K562 (cell line): Measurements from ENCODE around the gene STON1.

Source experiments
- HIVEP1 ChIP-seq: fragments of 250-450 bp; sonication (Bioruptor Pico); IDR thresholded peaks from 2 replicates; pipeline ENCODE4 v1.4.0; 2020; ENCODE audit warnings: mild to moderate bottlenecking
- MTF1 ChIP-seq: fragments of 250-450 bp; sonication (Bioruptor Pico); IDR thresholded peaks from 2 replicates; pipeline ENCODE4 v1.9.0; 2021; ENCODE audit warnings: moderate library complexity, mild to moderate bottlenecking, inconsistent platforms, borderline replicate concordance
- MXI1 ChIP-seq: IDR thresholded peaks from 2 replicates; pipeline ENCODE4 v1.6.1; 2011; ENCODE audit warnings: low read depth, mild to moderate bottlenecking, improper control_type of control experiment, low read length
- PRMT5 ChIP-seq: sonication (generic); formaldehyde crosslinking; IDR thresholded peaks from 2 replicates; pipeline ENCODE4 v1.5.0; 2020; ENCODE audit warnings: missing genetic modification reagents
- PRPF4 ChIP-seq: fragments of 200-400 bp; formaldehyde crosslinking; IDR thresholded peaks from one replicate; pipeline ENCODE4 v1.6.1; 2017; ENCODE audit warnings: low read length, low read depth, mild to moderate bottlenecking; ENCODE audit not compliant: insufficient read depth, poor library complexity, severe bottlenecking
- RFX1 ChIP-seq: fragments of 450-650 bp; IDR thresholded peaks from 2 replicates; pipeline ENCODE4 v1.6.1; 2016; ENCODE audit warnings: mild to moderate bottlenecking, moderate library complexity
- ZNF263 ChIP-seq: sonication (generic); formaldehyde crosslinking; IDR thresholded peaks from 2 replicates; pipeline ENCODE4 v1.8.0; 2022; ENCODE audit warnings: mild to moderate bottlenecking, missing genetic modification reagents, borderline replicate concordance
- TF ChIP-seq, protein P1 (sequence below), 2 experiments: fragments of 450-650 bp in 1 of 2; sonication (generic) in 1 of 2; formaldehyde crosslinking; conservative IDR thresholded peaks; 2 replicates each; pipeline versions ENCODE4 v1.4.0 to v1.8.1; 2020 to 2022; ENCODE audit warnings: mild to moderate bottlenecking in 1 of 2, missing genetic modification reagents in 1 of 2
- TF ChIP-seq, protein P2 (sequence below): sonication (generic); formaldehyde crosslinking; IDR thresholded peaks from 2 replicates; pipeline ENCODE4 v1.8.0; 2022; ENCODE audit warnings: missing genetic modification reagents, mild to moderate bottlenecking, borderline replicate concordance

DNA sequence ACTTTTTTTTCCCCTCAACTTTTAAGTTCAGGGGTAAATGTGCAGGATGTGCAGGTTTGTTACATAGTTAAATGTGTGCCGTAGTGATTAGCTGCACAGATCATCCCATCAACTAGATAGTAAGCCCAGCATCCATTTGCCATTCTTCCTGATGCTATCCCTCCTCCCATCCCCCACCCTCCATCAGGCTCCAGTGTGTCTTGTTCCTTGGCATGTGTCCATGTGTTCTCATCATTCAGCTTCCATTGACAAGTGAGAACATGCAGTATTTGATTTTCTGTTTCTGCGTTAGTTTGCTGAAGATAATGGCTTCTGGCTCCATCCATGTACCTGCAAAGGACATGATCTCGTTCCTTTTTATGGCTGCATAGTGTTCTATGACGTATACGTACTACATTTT is 47.2 kb upstream of the STON1 start:
- no peak for TF ChIP-seq MTF1
- TF ChIP-seq, protein P1, sequence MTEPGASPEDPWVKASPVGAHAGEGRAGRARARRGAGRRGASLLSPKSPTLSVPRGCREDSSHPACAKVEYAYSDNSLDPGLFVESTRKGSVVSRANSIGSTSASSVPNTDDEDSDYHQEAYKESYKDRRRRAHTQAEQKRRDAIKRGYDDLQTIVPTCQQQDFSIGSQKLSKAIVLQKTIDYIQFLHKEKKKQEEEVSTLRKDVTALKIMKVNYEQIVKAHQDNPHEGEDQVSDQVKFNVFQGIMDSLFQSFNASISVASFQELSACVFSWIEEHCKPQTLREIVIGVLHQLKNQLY (CRISPR knock-in tag; conservative IDR thresholded peaks at IDR 0.05): no peak
- TF ChIP-seq, protein P2, sequence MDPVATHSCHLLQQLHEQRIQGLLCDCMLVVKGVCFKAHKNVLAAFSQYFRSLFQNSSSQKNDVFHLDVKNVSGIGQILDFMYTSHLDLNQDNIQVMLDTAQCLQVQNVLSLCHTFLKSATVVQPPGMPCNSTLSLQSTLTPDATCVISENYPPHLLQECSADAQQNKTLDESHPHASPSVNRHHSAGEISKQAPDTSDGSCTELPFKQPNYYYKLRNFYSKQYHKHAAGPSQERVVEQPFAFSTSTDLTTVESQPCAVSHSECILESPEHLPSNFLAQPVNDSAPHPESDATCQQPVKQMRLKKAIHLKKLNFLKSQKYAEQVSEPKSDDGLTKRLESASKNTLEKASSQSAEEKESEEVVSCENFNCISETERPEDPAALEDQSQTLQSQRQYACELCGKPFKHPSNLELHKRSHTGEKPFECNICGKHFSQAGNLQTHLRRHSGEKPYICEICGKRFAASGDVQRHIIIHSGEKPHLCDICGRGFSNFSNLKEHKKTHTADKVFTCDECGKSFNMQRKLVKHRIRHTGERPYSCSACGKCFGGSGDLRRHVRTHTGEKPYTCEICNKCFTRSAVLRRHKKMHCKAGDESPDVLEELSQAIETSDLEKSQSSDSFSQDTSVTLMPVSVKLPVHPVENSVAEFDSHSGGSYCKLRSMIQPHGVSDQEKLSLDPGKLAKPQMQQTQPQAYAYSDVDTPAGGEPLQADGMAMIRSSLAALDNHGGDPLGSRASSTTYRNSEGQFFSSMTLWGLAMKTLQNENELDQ (CRISPR knock-in tag): no peak
- no peak for TF ChIP-seq PRPF4
- TF ChIP-seq PRMT5: no peak
- no peak for TF ChIP-seq ZNF263 (CRISPR knock-in tag)
- no peak for TF ChIP-seq HIVEP1 (CRISPR knock-in tag)
- TF ChIP-seq RFX1: no peak
- no peak for TF ChIP-seq MXI1
